Measurements from ENCODE around the gene SLC35E1. TPM values are rescaled to one million over a fixed set of nuclear protein-coding genes. Genes with fewer than 3 reads are reported as not detected.
A peak's percentile ranks its signal among the peaks of the same experiment; 100 is the strongest.

SLC35E1 gene
- total RNA-seq, 1 donor from 2014 or later, result 44.5 TPM

GRCh38 chr19:16609511-16610200 lies 37.4 kb upstream of the SLC35E1 start:
- no peak overlapping the region for H3K4me3 Mint-ChIP-seq
- peaks cover 24% of the 10 kb centered on the region for H3K4me1 Mint-ChIP-seq (ENCODE audit: unreplicated experiment)
- H3K27me3 Mint-ChIP-seq, result no peaks in the 10 kb centered on the region
- no peaks in the 10 kb centered on the region for H3K36me3 Mint-ChIP-seq
- H3K9me3 Mint-ChIP-seq, result no peaks in the 10 kb centered on the region
- no peak for TF ChIP-seq CTCF (conservative IDR thresholded peaks at IDR 0.05)
- no peak overlapping the region for H3K27ac Mint-ChIP-seq
- DNase-seq (ENCODE audit: extremely low spot score, unreplicated experiment), result no peak

- no peak for DNase-seq (ENCODE audit: extremely low spot score, unreplicated experiment)
- Mint-ChIP-seq H3K4me1 (ENCODE audit: unreplicated experiment) (peaks cover 16% of the 10 kb centered on the region), H3K9me3 (no peaks in the 10 kb centered on the region)
These were observed 36.1 kb upstream of the SLC35E1 start for GRCh38 chr19:16608290-16608739.

GRCh38 chr19:16607819-16608218 lies 35.6 kb upstream of the SLC35E1 start:
- Mint-ChIP-seq H3K27me3 (no peaks in the 10 kb centered on the region), H3K4me1 (ENCODE audit: unreplicated experiment) (peaks cover 13% of the 10 kb centered on the region), H3K36me3 (no peaks in the 10 kb centered on the region), H3K9me3 (no peaks in the 10 kb centered on the region), H3K4me3 (no peak overlapping the region), H3K27ac (no peak overlapping the region)
- no peak for TF ChIP-seq CTCF (conservative IDR thresholded peaks at IDR 0.05)
- no peak for DNase-seq (ENCODE audit: extremely low spot score, unreplicated experiment)

More at GRCh38 chr19:16608290-16608739, 36.1 kb upstream of the SLC35E1 start:
- no peaks in the 10 kb centered on the region for H3K27me3 Mint-ChIP-seq
- H3K4me3 Mint-ChIP-seq, result no peak overlapping the region
- no peak for TF ChIP-seq CTCF (conservative IDR thresholded peaks at IDR 0.05)
- H3K27ac Mint-ChIP-seq, result no peak overlapping the region
- H3K36me3 Mint-ChIP-seq, result no peaks in the 10 kb centered on the region

- DNase-seq (ENCODE audit: extremely low spot score, unreplicated experiment), result no peak
- Mint-ChIP-seq H3K27me3 (no peaks in the 10 kb centered on the region), H3K36me3 (no peaks in the 10 kb centered on the region), H3K4me3 (no peak overlapping the region), H3K4me1 (ENCODE audit: unreplicated experiment) (peaks cover 14% of the 10 kb centered on the region), H3K9me3 (no peaks in the 10 kb centered on the region), H3K27ac (peak overlapping the region; percentile 46)
- no peak for TF ChIP-seq CTCF (conservative IDR thresholded peaks at IDR 0.05)
These were observed 33.4 kb upstream of the SLC35E1 start for GRCh38 chr19:16605553-16605994.

- TF ChIP-seq CTCF (conservative IDR thresholded peaks at IDR 0.05), result no peak
- H3K4me3 Mint-ChIP-seq, result no peak overlapping the region
- H3K27ac Mint-ChIP-seq, result no peak overlapping the region
- H3K27me3 Mint-ChIP-seq, result no peaks in the 10 kb centered on the region
- DNase-seq (ENCODE audit: extremely low spot score, unreplicated experiment), result no peak
- H3K36me3 Mint-ChIP-seq, result no peaks in the 10 kb centered on the region
- H3K4me1 Mint-ChIP-seq (ENCODE audit: unreplicated experiment), result peaks cover 18% of the 10 kb centered on the region
- no peaks in the 10 kb centered on the region for H3K9me3 Mint-ChIP-seq
These were observed 32.9 kb upstream of the SLC35E1 start for GRCh38 chr19:16605115-16605514.

All from type B pancreatic cell (in vitro differentiated cells).